Activated CD8-positive, alpha-beta memory T cell treated with anti-CD3 and anti-CD28 coated beads, Interleukin-2, amount 50 U/mL, for 4 hours (primary cell): Measurements from ENCODE around the gene NR2C2.

ENCODE experiments used
- DNase-seq: peaks from one replicate; pipeline ENCODE4 v3.0.0-alpha.2; 2020

The NR2C2 gene

GRCh38 chr3:15032650-15033049 is 85.3 kb downstream of the NR2C2 start:
- DNase-seq: no peak

DNA sequence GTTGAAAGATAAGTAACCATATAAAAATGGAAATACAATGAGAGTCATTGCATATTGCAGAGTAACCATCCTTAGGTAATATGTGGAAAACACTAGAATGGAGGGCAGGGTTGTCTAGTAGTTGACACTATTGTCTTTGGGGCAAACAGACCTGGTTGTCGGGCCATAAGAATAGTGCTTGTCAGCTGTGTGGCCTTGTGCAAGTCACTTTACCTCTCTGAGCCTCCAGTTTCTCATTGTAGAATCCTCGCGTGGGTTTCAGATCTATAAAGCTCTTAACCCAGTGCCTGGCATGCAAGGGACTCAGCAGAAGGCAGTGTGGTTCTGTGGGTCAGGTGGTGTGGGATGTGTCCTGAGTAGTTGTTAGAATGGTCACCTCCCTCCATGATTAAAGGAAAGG is 85.7 kb downstream of the NR2C2 start:
- DNase-seq: no peak

- DNase-seq: no peak
Observed at GRCh38 chr3:15038306-15038705, 90.9 kb downstream of the NR2C2 start.

- no peak for DNase-seq
Observed at GRCh38 chr3:15040844-15041243, 93.5 kb downstream of the NR2C2 start.

DNA sequence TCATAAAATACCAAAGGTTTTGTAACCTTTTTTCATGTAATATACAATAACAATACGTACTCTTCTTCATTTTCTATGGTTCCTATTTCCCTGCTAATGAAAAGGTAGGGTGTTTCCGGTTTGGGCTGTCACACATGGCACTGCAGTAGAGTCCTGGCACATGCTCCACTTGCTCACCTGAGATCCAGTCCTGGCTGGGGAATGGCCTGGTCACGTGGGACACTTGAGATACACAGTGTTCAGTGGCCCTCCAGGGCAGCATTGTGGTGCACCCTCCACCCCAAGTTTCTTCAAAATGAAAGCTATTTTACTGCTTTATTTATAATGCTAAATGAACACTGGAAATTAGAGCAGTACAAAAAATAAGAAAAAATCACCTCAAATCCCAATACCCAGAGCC is 94.6 kb downstream of the NR2C2 start:
- no peak for DNase-seq

DNA sequence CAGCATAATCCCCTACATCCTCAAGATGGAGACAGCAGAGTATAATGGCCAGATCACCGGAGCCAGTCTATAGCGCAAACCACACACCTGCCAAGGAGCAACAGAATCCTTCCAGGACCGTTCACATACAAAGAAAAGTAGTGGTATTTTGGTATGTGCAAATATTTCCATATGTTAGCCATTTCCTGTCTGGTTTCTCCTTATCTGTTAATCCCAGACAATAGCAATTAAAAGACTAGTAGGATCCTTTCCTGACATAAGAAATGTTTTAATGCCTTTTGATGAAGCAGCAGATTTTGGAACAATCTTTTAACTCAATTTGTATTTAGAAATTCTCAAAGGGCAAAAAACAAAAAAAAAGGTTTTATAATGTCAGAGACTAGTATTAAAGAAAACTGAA is 95.6 kb downstream of the NR2C2 start:
- DNase-seq: no peak

- DNase-seq: no peak
Observed at GRCh38 chr3:15043408-15044171, 96.2 kb downstream of the NR2C2 start.

GRCh38 chr3:15044326-15044725 is 96.9 kb downstream of the NR2C2 start:
- DNase-seq: no peak

DNA sequence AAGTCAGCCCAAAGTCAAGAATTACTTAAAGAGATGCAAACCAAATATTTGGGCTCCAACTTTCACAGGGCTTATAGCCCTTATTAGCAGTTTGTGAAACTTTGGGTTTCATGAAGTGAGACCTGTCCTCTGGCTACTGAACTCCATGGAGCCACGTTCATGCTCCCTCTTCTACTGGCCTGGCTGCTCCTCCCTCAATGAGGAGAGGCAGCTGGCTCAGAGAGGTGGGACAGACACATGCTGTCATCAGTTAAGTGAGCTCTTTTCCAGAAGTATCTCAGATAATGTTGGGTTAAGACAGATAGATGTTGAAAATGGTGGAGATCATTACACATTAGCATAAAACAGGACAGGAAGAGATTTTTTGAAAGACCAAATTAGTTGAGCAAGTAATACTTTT is 98.3 kb downstream of the NR2C2 start:
- DNase-seq: no peak

DNA sequence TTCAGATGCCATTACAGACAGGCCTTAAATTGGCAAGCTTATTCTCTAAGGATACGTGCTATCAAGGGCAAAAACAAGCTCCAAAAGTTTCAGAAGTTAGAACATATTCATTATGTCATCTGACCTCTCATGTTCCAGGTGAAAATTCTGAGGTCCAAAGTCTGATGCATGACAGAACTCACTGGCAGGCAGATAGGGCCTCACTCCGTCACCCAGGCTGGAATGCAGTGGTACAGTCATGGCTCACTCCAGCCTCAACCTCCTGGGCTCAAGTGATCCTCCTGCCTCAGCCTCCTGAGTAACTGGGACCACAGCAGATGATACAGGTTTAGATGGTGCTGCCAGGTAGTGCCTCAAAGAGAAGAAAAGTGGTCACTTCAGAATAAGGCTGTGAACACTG is 102.2 kb downstream of the NR2C2 start:
- no peak for DNase-seq

DNA sequence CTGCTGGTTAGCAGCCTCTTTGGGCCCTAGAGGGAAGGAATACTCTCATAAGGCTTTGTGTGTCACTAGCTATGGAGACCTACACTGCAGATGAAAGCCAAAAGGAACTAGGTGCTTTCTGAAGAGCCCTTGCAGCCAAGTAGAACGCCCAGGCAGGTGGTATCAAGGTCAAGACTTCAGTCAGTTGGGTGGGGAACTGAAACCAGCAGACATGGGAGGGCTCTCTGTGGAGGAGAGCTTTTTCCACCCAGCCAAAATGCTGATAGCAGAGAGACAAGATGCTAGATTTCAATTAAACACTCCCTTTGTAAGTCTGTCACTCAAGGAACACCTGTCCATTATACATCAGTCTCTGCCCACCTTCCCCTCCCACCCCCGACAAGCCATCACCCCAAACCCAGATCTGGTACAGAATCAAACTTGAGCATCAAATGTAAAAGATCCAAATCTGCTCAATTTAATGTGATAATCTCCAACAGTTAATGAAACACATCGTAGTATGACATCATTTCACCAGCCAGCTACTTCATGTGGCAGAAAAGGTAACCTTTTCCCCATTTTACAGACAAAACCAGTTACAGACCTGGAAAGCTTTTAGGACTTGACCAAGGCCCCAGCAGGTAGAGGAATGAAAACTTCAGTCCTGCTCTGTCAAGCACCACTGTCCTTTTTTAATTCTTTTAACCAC is 103.2 kb downstream of the NR2C2 start:
- DNase-seq: no peak

- peak; percentile 51 for DNase-seq
Observed at GRCh38 chr3:15051531-15051930, 104.1 kb downstream of the NR2C2 start.

DNA sequence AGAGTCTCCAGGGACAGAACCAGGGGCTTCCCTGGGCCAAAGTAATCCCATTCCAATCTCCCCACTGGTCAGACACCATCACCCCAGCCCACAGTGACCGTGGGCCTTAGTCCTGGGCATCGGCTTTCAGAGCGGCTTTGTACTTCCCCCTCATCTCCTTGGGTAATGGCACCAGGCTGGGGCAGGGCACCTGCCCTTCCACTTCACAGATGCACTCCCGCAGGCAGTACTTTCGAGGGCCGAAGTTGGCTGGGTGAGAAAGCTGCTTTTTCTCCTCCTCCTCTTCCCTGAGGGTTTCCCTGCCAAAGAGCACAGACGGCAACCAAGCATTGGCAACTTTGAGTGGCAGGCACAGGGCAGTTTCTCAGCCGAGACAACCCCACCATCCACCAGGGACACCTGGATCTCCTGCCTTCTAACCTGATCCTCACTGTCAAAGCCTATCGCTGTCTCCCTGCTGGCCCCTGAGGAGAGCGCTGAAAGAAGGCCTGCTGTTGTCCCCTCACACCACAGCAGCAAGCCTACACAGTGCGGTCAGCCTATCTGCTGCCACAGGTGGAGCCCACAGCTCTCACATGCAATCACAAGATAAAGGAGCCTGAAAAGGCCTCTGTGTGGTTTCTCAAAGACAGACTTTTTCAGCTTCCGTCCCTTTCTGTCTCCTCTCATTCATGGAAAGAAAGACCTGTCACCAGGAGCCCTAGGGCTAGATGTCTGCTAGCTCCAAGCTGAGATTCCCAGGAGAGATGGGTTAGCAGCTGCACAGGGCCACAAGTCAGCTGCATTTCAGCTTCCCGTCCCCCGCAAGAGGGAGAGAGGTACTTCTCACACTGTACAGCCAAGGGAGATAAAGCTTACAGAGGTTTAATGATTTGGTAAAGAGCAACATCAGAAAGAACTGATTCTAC is 105.2 kb downstream of the NR2C2 start:
- DNase-seq: no peak

- no peak for DNase-seq
Observed at GRCh38 chr3:15053541-15053940, 106.2 kb downstream of the NR2C2 start.

DNA sequence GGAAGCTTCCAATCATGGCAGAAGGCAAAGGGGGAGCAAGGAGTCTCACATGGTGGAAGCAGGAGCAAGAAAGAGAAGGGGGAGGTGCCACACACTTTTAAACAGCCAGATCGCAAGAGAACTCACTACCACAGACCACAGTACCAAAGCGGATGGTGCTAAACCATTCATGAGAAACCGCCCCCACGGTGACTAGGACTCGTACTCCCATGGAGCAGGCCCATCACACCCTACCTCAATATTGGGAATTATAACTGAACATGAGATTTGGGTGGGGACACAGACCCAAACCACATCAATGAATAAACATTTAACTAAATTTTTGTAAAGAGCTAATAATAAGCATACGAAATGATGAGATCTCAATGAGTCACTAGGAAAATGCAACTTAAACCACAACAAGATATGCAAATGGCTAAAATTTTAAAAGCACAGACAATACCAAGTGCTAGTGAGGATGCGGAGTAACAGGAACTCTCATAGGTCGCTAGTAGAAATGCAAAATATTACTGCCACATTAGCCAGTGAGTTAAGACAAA is 107.7 kb downstream of the NR2C2 start:
- peak; percentile 56 for DNase-seq

GRCh38 chr3:15056676-15057404 is 109.5 kb downstream of the NR2C2 start:
- no peak for DNase-seq

DNA sequence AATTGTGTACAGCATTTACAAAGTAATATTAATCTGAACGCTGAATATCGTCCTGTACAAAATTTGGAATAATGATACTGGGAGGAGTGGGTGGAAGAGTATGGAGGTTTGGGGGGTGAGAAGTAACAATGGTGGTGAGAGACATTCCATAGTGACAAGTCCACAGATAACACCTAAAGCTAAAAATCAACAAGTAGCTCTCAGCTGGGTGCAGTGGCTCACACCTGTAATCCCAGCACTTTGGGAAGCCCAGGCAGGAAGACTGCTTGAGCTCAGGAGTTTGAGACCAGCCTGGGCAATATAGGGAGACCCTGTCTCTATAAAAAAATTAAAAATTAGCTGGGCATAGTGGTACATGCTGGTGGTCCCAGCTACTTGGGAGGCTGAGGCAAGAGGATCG is 112.6 kb downstream of the NR2C2 start:
- no peak for DNase-seq

DNA sequence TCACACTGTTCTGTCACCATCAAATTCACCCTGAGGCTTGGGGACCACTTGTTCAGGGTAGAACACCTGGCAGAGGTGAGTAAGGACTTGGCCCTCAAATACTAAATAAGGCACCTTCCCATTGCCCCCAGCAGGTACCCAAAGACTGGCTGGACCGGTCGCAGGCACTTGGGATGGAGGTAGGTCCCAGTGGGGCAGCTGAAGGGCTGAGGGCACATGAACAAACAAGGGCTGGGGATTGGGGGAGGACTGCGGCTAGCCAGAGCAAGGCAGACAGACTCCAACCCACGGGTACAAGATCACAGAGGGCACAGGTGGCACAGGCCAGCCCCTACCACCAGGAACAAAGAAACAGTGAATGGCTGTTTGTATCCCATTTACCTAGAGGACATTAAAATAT is 115.9 kb downstream of the NR2C2 start:
- DNase-seq: no peak

DNA sequence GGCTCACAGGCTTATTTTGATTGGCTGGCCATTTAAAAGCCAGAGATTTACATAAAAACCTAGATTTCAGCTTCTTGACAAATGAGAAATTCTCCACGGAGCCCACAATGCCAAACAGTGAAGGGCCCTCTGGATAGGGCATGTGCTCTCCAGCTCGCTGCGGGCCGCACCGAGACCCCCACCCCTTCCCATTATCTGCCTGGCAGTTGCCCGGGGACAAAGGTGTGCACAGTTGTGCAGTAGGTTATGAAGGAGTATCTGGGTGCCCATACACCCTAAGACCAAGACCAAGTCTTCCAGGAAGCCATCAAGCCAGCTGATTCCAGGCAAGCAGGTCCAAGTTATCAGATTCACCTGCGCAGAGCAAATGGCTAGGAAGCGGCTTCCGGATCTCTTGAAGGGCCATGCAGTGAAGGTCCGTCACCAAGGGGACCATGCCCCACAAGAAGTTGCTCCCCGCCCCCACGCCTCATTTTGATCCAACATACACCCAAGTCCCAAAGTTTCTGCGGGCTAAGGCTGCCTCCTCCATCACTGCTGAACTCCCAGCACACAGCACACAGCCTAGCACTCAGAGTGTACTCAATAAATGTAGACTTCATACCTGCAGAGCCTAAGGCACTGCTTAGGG is 116.4 kb downstream of the NR2C2 start:
- DNase-seq: no peak

DNA sequence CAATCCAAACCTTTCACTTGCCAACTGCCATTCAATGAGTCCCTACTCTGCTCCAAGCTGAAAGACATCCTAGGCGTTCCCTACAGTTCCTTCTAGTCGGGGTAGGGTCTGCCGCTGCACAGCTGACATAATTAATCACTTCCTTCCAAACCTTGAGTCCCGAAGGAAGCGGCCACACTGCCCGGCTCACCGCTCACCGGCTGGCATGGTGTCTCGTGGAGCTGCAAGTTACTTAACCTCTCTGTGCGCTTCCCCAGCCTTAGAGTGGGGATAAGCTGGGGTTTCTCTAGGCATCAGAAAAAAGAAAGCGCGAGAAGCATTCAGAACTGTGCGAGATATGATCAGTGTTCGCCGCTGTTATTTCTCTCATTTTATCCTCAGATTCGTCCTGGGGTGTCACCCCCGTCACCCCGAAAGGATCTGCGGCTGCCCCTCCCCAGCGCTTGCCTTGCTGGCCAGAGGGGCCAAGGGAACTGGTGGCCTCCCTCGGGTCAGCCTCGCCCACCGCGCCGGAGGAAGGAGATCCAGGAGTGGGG is 117.0 kb downstream of the NR2C2 start:
- DNase-seq: no peak

DNA sequence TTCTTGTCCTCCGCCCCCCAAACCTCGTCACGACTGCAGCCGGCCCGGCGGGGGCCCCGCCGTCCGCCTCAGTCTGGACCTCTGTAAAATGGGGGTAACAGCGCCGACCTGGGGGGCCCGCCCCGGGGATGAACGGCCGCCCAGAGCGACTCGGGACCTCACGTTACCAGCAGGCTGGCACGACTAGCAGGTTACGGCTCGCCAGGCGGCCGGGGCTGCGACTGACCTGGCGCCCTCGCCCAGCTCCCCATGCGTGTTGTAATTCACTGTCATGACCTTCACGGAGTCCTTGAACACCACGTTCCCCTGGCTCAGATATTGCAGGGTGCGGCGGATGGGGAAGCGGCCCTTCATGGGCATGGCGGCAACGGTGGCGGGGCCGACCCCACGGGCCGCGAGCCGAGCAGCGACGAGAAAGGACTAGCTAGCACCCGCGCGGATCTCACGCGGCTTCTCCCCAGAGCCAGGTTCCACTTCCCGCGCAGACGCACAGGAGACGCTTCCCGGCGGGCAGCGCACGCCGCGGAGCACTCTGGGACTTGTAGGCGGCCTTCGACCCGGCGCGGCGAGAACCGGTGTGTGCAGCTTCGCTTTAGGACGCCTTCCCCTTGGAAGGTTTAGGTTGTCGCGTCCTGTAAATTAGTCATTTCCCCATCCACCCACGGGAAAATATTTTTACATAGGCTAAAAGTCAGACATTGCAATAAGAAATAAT is 117.6 kb downstream of the NR2C2 start, which contains the start of gene MRPS25:
Gene MRPS25 (minus strand): TSS at position 481 of the 715 bp plus-strand sequence. CDS start 121 bp downstream, at position 360.
- DNase-seq: peak; percentile 87
